K562 (cell line): Measurements from ENCODE around the gene ITPRIPL2. TPM values are rescaled to one million over a fixed set of nuclear protein-coding genes. Genes with fewer than 3 reads are reported as not detected.

ENCODE experiments used
- ATAC-seq: fragments of 200-7000 bp; cut with Tn5 transposase; 3 replicates; pipeline ENCODE4 v1.9.1; 2020; ENCODE audit warnings: moderate library complexity
- BruUV-seq: library from RNA; stranded (reverse); fragments of 400-500 nt; replicated peaks from 2 replicates; lab custom pipeline; 2021; lab: Mats Ljungman, UMichigan
- CTCF ChIA-PET: fragments of 300-600 bp; formaldehyde crosslinking; extraction: SDS; loops from one replicate; lab custom pipeline; 2021; ENCODE audit warnings: low intra/inter-chr PET ratio; lab: Yijun Ruan, JAX
- POLR2A ChIA-PET: fragments of 300-600, 350-650 bp; sonication (Branson Sonifier 250); formaldehyde crosslinking; extraction: SDS; loops from one replicate; lab custom pipeline; 2021; ENCODE audit warnings: antibody characterized with exemption, inconsistent platforms; lab: Yijun Ruan, JAX
- DNase-seq, 4 experiments: peaks; one replicate each; pipeline versions ENCODE4 v3.0.0 to v3.0.0-alpha.2; 2011 to 2018; ENCODE audit warnings: low spot score in 3 of 4, mixed read lengths in 3 of 4; ENCODE audit errors: extremely low read depth in 1 of 4
- FAIRE-seq: peaks from 2 replicates; lab custom pipeline; 2011; peaks lifted over from hg19 to GRCh38; lab: Jason Lieb, UNC
- H2AFZ ChIP-seq: 2 replicates; pipeline ENCODE4 v1.6.0; 2011; ENCODE audit warnings: low read depth, low read length, control low read depth, inconsistent platforms
- H3K27ac ChIP-seq: fragments of 200-600 bp; 3 replicates; pipeline ENCODE4 v1.8.0; 2011; ENCODE audit warnings: low read depth, mild to moderate bottlenecking, control low read depth, inconsistent platforms, low read length, moderate library complexity, mixed read lengths; ENCODE audit errors: extremely low read depth
- H3K27me3 ChIP-seq, 2 experiments: fragments of 300-600 bp in 1 of 2; 2 replicates in 1 of 2; 3 replicates in 1 of 2; pipeline versions ENCODE4 v1.6.0 to v1.8.0; 2011; ENCODE audit warnings: inconsistent platforms in 2 of 2, low read length in 2 of 2, mild to moderate bottlenecking in 1 of 2, mixed read lengths in 1 of 2, moderate library complexity in 1 of 2; ENCODE audit not compliant: control insufficient read depth in 2 of 2, insufficient read depth in 2 of 2
- H3K36me3 ChIP-seq: fragments of 300-600 bp; 3 replicates; pipeline ENCODE4 v1.8.0; 2011; ENCODE audit warnings: mild to moderate bottlenecking, low read length, inconsistent platforms; ENCODE audit not compliant: control insufficient read depth, insufficient read depth
- H3K4me1 ChIP-seq, 2 experiments: fragments of 200-600 bp in 1 of 2; replicated peaks in 1 of 2; 2 replicates in 1 of 2; 3 replicates in 1 of 2; pipeline versions ENCODE4 v1.5.1 to v1.8.0; 2011; ENCODE audit warnings: inconsistent platforms in 2 of 2, low read length in 2 of 2, mild to moderate bottlenecking in 1 of 2, mixed read lengths in 1 of 2, moderate library complexity in 1 of 2; ENCODE audit not compliant: control insufficient read depth in 2 of 2, insufficient read depth in 2 of 2
- H3K4me2 ChIP-seq: 2 replicates; pipeline ENCODE4 v1.6.1; 2011; ENCODE audit warnings: low read length, control low read depth, inconsistent platforms, mixed read lengths; ENCODE audit not compliant: insufficient read depth
- H3K4me3 ChIP-seq: fragments of 200-600 bp; sonication (generic), shearing (Covaris generic); 2 replicates; pipeline ENCODE4 v1.5.1; 2016; ENCODE audit warnings: control low read depth, inconsistent platforms
- H3K79me2 ChIP-seq: fragments of 200-600 bp; 3 replicates; pipeline ENCODE4 v1.8.0; 2011; ENCODE audit warnings: low read length, inconsistent platforms; ENCODE audit not compliant: control insufficient read depth, insufficient read depth
- H3K9ac ChIP-seq, 2 experiments: 2 replicates each; pipeline versions ENCODE4 v1.6.0 to v1.6.1; 2011; ENCODE audit warnings: low read depth in 2 of 2, low read length in 2 of 2, control low read depth in 1 of 2, inconsistent platforms in 1 of 2, mild to moderate bottlenecking in 1 of 2, mixed read lengths in 1 of 2; ENCODE audit not compliant: insufficient read depth in 1 of 2
- H3K9me1 ChIP-seq: one replicate; pipeline ENCODE4 v1.6.0; 2011; ENCODE audit warnings: inconsistent platforms, mild to moderate bottlenecking, low read length, moderate library complexity; ENCODE audit not compliant: control insufficient read depth, insufficient read depth
- H3K9me3 ChIP-seq: replicated peaks from 2 replicates; pipeline ENCODE4 v1.5.1; 2011; ENCODE audit warnings: low read depth, low read length, inconsistent platforms; ENCODE audit not compliant: control insufficient read depth, insufficient read depth
- H4K20me1 ChIP-seq: replicated peaks from 2 replicates; pipeline ENCODE4 v1.6.1; 2011; ENCODE audit warnings: low read length, inconsistent platforms, mixed read lengths; ENCODE audit not compliant: control insufficient read depth, insufficient read depth
- ETV6 ChIP-seq, 3 experiments: fragments of 150-350 bp in 1 of 3; sonication (generic) in 1 of 3; formaldehyde crosslinking in 1 of 3; IDR thresholded peaks; 2 replicates each; pipeline versions ENCODE4 v1.6.1 to v1.8.0; 2014 to 2022; ENCODE audit warnings: borderline replicate concordance in 2 of 3, low read depth in 2 of 3, antibody characterized with exemption in 1 of 3, low read length in 1 of 3, mild to moderate bottlenecking in 1 of 3, missing genetic modification reagents in 1 of 3
- POU5F1 ChIP-seq: fragments of 150-350 bp; IDR thresholded peaks from 2 replicates; pipeline ENCODE4 v1.6.1; 2014; ENCODE audit warnings: borderline replicate concordance, low read length, low read depth, mild to moderate bottlenecking; ENCODE audit not compliant: partially characterized antibody
- SMAD2 ChIP-seq: fragments of 150-350 bp; IDR thresholded peaks from 2 replicates; pipeline ENCODE4 v1.6.1; 2014; ENCODE audit warnings: low read depth, mild to moderate bottlenecking, low read length
- TBL1XR1 ChIP-seq, 2 experiments: IDR thresholded peaks; 2 replicates each; pipeline ENCODE4 v1.6.1; 2012; ENCODE audit warnings: improper control_type of control experiment in 2 of 2, low read length in 2 of 2, mild to moderate bottlenecking in 1 of 2
- ZC3H4 ChIP-seq: sonication (generic); formaldehyde crosslinking; IDR thresholded peaks from 2 replicates; pipeline ENCODE4 v1.9.0; 2021; ENCODE audit warnings: missing genetic modification reagents, borderline replicate concordance
- ZNF764 ChIP-seq: fragments of 250-450 bp; sonication (Bioruptor Pico); IDR thresholded peaks from 2 replicates; pipeline ENCODE4 v1.4.0; 2020; ENCODE audit warnings: low read depth, mild to moderate bottlenecking, moderate library complexity
- WGBS: fragments of 100-300 bp; shearing (Covaris generic); methylation state at CpG from one replicate; pipeline ENCODE4 v1.1.6; 2016; ENCODE audit warnings: low coverage, mixed read lengths; ENCODE audit not compliant: insufficient coverage; ENCODE audit errors: missing lambda C conversion rate; 5-methylcytosine and 5-hydroxymethylcytosine counted together
- in situ Hi-C: fragments of 300-500 bp; cut with MboI; formaldehyde crosslinking; loops from 4 replicates; pipeline ENCODE4 v1.15.0; 2018; ENCODE audit warnings: inconsistent platforms, mixed read lengths
- intact Hi-C: fragments of 100-400 bp; cut with micrococcal nuclease; formaldehyde crosslinking; loops from 2 replicates; pipeline ENCODE4 v1.14.2; 2022
- polyA plus RNA-seq, 8 experiments: library from polyadenylated mRNA; depleted of rRNA in 4 of 8; stranded (reverse) in 5 of 8; unstranded in 3 of 8; fragments of >200 nt; fragmentation: Nextera tagmentation in 2 of 8; fragmentation: Illumina TruSeq in 1 of 8; extraction: Ambion mirVana in 2 of 8; extraction: Trizol in 1 of 8; gene quantifications; 2 replicates each; pipeline versions ENCODE4 v1.2.1 to v1.2.3, GENCODE V29; 2011 to 2014; ENCODE audit warnings: inconsistent platforms in 1 of 8, missing spikeins in 1 of 8
- total RNA-seq, 7 experiments: library from RNA; depleted of rRNA in 6 of 7; stranded (reverse); fragments of >200 nt in 6 of 7; fragmentation: Illumina TruSeq in 2 of 7; extraction: Trizol in 2 of 7; gene quantifications; 2 replicates each; pipeline versions ENCODE4 v1.2.1 to v1.2.3, GENCODE V29; 2011 to 2021; ENCODE audit warnings: low replicate concordance in 1 of 7
- TF ChIP-seq, protein P1 (sequence below): sonication (generic); formaldehyde crosslinking; IDR thresholded peaks from 2 replicates; pipeline ENCODE4 v1.8.0; 2022; ENCODE audit warnings: missing genetic modification reagents, mild to moderate bottlenecking, moderate library complexity, borderline replicate concordance
- TF ChIP-seq, protein P2 (sequence below), 2 experiments: fragments of 450-650 bp; formaldehyde crosslinking in 1 of 2; IDR thresholded peaks; 2 replicates each; pipeline versions ENCODE4 v1.4.0 to v1.6.1; 2014 to 2020; ENCODE audit warnings: mild to moderate bottlenecking in 2 of 2, borderline replicate concordance in 1 of 2, low read depth in 1 of 2

ITPRIPL2 gene
- total and polyA plus RNA-seq, 9 of the 15 experiments (the other 6 are each of a cell fraction or from before 2014, with no cell fraction given): 0.04 to 2.2 (median 0.58) TPM

GRCh38 chr16:19165101-19165500 lies 51.3 kb downstream of the ITPRIPL2 start (continued):
- TF ChIP-seq, protein P1, sequence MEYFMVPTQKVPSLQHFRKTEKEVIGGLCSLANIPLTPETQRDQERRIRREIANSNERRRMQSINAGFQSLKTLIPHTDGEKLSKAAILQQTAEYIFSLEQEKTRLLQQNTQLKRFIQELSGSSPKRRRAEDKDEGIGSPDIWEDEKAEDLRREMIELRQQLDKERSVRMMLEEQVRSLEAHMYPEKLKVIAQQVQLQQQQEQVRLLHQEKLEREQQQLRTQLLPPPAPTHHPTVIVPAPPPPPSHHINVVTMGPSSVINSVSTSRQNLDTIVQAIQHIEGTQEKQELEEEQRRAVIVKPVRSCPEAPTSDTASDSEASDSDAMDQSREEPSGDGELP: no peak
- TF ChIP-seq TBL1XR1 (IDR thresholded peaks at IDR 0.05; ENCODE audit: low read length in 2 of 2) (no peak), POU5F1 (no peak)

- no peak overlapping the region for H3K9ac ChIP-seq
- H3K9me3 ChIP-seq: no peaks in the 10 kb centered on the region; the same call in 1 of the 2 replicates
- H3K27me3 ChIP-seq: peaks cover 12 to 38% of the 10 kb centered on the region in 2 experiments; a peak in 4 of 5 replicates
- no TSS peak for BruUV-seq
- POLR2A ChIA-PET: no interaction called here
- DNase-seq (peak in 1 of 4 experiments; percentile 11), FAIRE-seq (no peak), ATAC-seq (no peak; the same call in 2 of the 3 replicates)
- no peak overlapping the region for H3K4me3 ChIP-seq
- no peaks in the 10 kb centered on the region for H3K79me2 ChIP-seq
- in situ Hi-C loops: no loop called here
- H3K9me1 ChIP-seq: no peaks in the 10 kb centered on the region
- no peak overlapping the region for H2AFZ ChIP-seq
- no peak overlapping the region for H3K27ac ChIP-seq
- 0% methylated on average over 2 of the region's 2 CpGs for WGBS
- intact Hi-C loops: loop anchor here (1.0 kb wide), 1 partner anchor 80 kb away; no protein-coding TSS in a partner anchor
- H3K36me3 ChIP-seq: no peaks in the 10 kb centered on the region
- CTCF ChIA-PET: interaction anchor here (1.1 kb wide), 1 partner anchor 80 kb away, joined by 7 read pairs; no protein-coding TSS in a partner anchor
- no peak overlapping the region for H3K4me2 ChIP-seq
- H3K4me1 ChIP-seq: peaks cover 0 to 17% of the 10 kb centered on the region in 2 experiments; a peak in 2 of 5 replicates
- no peaks in the 10 kb centered on the region; the same call in 1 of the 2 replicates for H4K20me1 ChIP-seq
- TF ChIP-seq ZNF764 (CRISPR knock-in tag) (0 out of 2 replicates have a peak, but pooled peaks have one; percentile 37), ETV6 (IDR thresholded peaks at IDR 0.05; ENCODE audit: borderline replicate concordance in 1 of 2, low read depth in 2 of 2, low read length in 1 of 2) (no peak), ETV6 (CRISPR knock-in tag; IDR thresholded peaks at IDR 0.05; ENCODE audit: borderline replicate concordance) (no peak), SMAD2 (no peak), ZC3H4 (no peak)
- TF ChIP-seq, protein P2, sequence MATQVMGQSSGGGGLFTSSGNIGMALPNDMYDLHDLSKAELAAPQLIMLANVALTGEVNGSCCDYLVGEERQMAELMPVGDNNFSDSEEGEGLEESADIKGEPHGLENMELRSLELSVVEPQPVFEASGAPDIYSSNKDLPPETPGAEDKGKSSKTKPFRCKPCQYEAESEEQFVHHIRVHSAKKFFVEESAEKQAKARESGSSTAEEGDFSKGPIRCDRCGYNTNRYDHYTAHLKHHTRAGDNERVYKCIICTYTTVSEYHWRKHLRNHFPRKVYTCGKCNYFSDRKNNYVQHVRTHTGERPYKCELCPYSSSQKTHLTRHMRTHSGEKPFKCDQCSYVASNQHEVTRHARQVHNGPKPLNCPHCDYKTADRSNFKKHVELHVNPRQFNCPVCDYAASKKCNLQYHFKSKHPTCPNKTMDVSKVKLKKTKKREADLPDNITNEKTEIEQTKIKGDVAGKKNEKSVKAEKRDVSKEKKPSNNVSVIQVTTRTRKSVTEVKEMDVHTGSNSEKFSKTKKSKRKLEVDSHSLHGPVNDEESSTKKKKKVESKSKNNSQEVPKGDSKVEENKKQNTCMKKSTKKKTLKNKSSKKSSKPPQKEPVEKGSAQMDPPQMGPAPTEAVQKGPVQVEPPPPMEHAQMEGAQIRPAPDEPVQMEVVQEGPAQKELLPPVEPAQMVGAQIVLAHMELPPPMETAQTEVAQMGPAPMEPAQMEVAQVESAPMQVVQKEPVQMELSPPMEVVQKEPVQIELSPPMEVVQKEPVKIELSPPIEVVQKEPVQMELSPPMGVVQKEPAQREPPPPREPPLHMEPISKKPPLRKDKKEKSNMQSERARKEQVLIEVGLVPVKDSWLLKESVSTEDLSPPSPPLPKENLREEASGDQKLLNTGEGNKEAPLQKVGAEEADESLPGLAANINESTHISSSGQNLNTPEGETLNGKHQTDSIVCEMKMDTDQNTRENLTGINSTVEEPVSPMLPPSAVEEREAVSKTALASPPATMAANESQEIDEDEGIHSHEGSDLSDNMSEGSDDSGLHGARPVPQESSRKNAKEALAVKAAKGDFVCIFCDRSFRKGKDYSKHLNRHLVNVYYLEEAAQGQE (IDR thresholded peaks at IDR 0.05; ENCODE audit: borderline replicate concordance): peak; percentile 14; the same call in 1 of the 2 replicates
- TF ChIP-seq, protein P2 (CRISPR knock-in tag; IDR thresholded peaks at IDR 0.05; ENCODE audit: low read depth): no peak
These were observed 52.7 kb downstream of the ITPRIPL2 start for GRCh38 chr16:19166500-19166899.
